Muscle of leg (tissue), 11 donors: ENCODE data around the gene SLC27A2. TPM values are rescaled to one million over a fixed set of nuclear protein-coding genes. Genes with fewer than 3 reads are reported as not detected.
"Not testable (repeated sequence)": the region's sequence is repeated elsewhere in the genome, so short reads cannot be mapped to it uniquely, and the experiment has no call there.

Experiments
- DNase-seq: peaks from one replicate; pipeline ENCODE4 v3.0.0; 2013
- H3K27ac ChIP-seq: one replicate; pipeline ENCODE4 v1.5.1; 2013; ENCODE audit warnings: mild to moderate bottlenecking, low read length, control low read depth
- H3K27me3 ChIP-seq: one replicate; pipeline ENCODE4 v1.6.1; 2013; ENCODE audit warnings: low read length; ENCODE audit not compliant: control insufficient read depth, insufficient read depth
- H3K36me3 ChIP-seq: one replicate; pipeline ENCODE4 v1.6.1; 2013; ENCODE audit warnings: low read length; ENCODE audit not compliant: control insufficient read depth, insufficient read depth
- H3K4me1 ChIP-seq: one replicate; pipeline ENCODE4 v1.6.1; 2013; ENCODE audit warnings: low read length; ENCODE audit not compliant: control insufficient read depth, insufficient read depth
- H3K4me3 ChIP-seq: one replicate; pipeline ENCODE4 v1.5.1; 2013; ENCODE audit warnings: low read length, control low read depth
- H3K9me3 ChIP-seq: replicated peaks from 2 replicates; pipeline ENCODE4 v1.6.1; 2013; ENCODE audit warnings: low read depth, low read length; ENCODE audit not compliant: control insufficient read depth
- WGBS: methylation state at CpG from one replicate; pipeline ENCODE4 v1.1.5; 2013; ENCODE audit warnings: missing lambda C conversion rate; ENCODE audit not compliant: insufficient coverage; 5-methylcytosine and 5-hydroxymethylcytosine counted together
- polyA plus RNA-seq, 8 donors: library from polyadenylated mRNA; unstranded; fragments of 120-200 nt; gene quantifications; one replicate each; pipeline versions ENCODE4 v1.2.1 to v1.2.3, GENCODE V29; 2013; ENCODE audit warnings: inconsistent platforms in 1 of 8, low replicate concordance in 1 of 8; ENCODE audit not compliant: insufficient read length in 8 of 8, insufficient read depth in 1 of 8
- total RNA-seq: library from RNA; stranded (reverse); fragments of 120-200 nt; gene quantifications from one replicate; pipeline ENCODE4 v1.2.4, GENCODE V29; 2013

SLC27A2 gene
- total and polyA plus RNA-seq, 9 donors: 0.09 to 3.8 (median 0.20) TPM

GRCh38 chr15:50162969-50163718 is 18.9 kb upstream of the SLC27A2 start:
- no peaks in the 10 kb centered on the region for H3K27me3 ChIP-seq
- no peak overlapping the region for H3K4me3 ChIP-seq
- no peak overlapping the region for H3K27ac ChIP-seq
- no peak for DNase-seq
- H3K9me3 ChIP-seq: no peaks in the 10 kb centered on the region
- H3K4me1 ChIP-seq: no peaks in the 10 kb centered on the region
- no peaks in the 10 kb centered on the region for H3K36me3 ChIP-seq
- no CpG with 5 or more reads among the region's 2 CpGs for WGBS

- H3K27me3 ChIP-seq: no peaks in the 10 kb centered on the region
- H3K4me3 ChIP-seq: no peak overlapping the region
- no peak for DNase-seq
- no peak overlapping the region for H3K27ac ChIP-seq
- H3K36me3 ChIP-seq: no peaks in the 10 kb centered on the region
- no peaks in the 10 kb centered on the region for H3K9me3 ChIP-seq
- no peaks in the 10 kb centered on the region for H3K4me1 ChIP-seq
- 80% methylated on average over 1 of the region's 2 CpGs for WGBS
These were observed 18.1 kb upstream of the SLC27A2 start for GRCh38 chr15:50163719-50164410.

DNA sequence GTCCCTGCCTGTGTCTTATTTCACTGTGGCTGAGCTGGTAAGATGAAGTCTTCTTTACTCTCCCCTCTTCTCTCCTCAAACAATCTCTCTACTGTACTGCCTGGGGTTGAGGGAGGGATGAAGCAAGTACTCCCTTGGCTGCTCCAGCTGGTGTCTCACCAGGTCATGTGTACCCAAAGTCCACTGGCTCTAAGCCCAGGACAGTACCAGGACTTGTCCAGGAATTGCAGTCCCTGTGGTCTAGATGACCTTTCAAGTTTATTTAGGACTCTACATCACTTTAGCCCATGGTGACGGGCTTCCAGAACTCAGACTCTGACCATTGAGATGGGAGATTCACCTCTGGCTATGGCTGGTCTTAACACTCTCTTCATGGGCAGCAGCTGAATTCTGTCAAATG is 17.5 kb upstream of the SLC27A2 start:
- Histone ChIP-seq H3K27ac (no peak overlapping the region), H3K36me3 (no peaks in the 10 kb centered on the region), H3K9me3 (no peaks in the 10 kb centered on the region), H3K4me1 (no peaks in the 10 kb centered on the region), H3K27me3 (no peaks in the 10 kb centered on the region), H3K4me3 (no peak overlapping the region)
- WGBS: 100% methylated on average over 1 of the region's 1 CpG
- DNase-seq: no peak

- no peaks in the 10 kb centered on the region for H3K27me3 ChIP-seq
- no peak overlapping the region for H3K4me3 ChIP-seq
- no CpG with 5 or more reads among the region's 1 CpG for WGBS
- no peak for DNase-seq
- no peaks in the 10 kb centered on the region for H3K4me1 ChIP-seq
- H3K27ac ChIP-seq: no peak overlapping the region
- no peaks in the 10 kb centered on the region for H3K36me3 ChIP-seq
- H3K9me3 ChIP-seq: no peaks in the 10 kb centered on the region
These were observed 15.8 kb upstream of the SLC27A2 start for GRCh38 chr15:50166216-50166615.

- no peak for DNase-seq
- H3K4me1 ChIP-seq: no peaks in the 10 kb centered on the region
- H3K36me3 ChIP-seq: no peaks in the 10 kb centered on the region
- H3K4me3 ChIP-seq: no peak overlapping the region
- H3K27ac ChIP-seq: no peak overlapping the region
- no peaks in the 10 kb centered on the region for H3K9me3 ChIP-seq
- no peaks in the 10 kb centered on the region for H3K27me3 ChIP-seq
These were observed 14.9 kb upstream of the SLC27A2 start for GRCh38 chr15:50167110-50167509.

- 76% methylated on average over 3 of the region's 4 CpGs for WGBS
- no peak overlapping the region for H3K4me3 ChIP-seq
- H3K36me3 ChIP-seq: no peaks in the 10 kb centered on the region
- H3K4me1 ChIP-seq: no peaks in the 10 kb centered on the region
- DNase-seq: no peak
- H3K9me3 ChIP-seq: no peaks in the 10 kb centered on the region
- H3K27me3 ChIP-seq: no peaks in the 10 kb centered on the region
- H3K27ac ChIP-seq: no peak overlapping the region
These were observed 13.6 kb upstream of the SLC27A2 start for GRCh38 chr15:50168379-50168778.

- 64% methylated on average over 4 of the region's 10 CpGs for WGBS
- no peaks in the 10 kb centered on the region for H3K9me3 ChIP-seq
- no peak overlapping the region for H3K4me3 ChIP-seq
- H3K4me1 ChIP-seq: no peaks in the 10 kb centered on the region
- no peak overlapping the region for H3K27ac ChIP-seq
- H3K27me3 ChIP-seq: no peaks in the 10 kb centered on the region
- DNase-seq: no peak
- H3K36me3 ChIP-seq: no peaks in the 10 kb centered on the region
These were observed 13.1 kb upstream of the SLC27A2 start for GRCh38 chr15:50168783-50169411.

DNA sequence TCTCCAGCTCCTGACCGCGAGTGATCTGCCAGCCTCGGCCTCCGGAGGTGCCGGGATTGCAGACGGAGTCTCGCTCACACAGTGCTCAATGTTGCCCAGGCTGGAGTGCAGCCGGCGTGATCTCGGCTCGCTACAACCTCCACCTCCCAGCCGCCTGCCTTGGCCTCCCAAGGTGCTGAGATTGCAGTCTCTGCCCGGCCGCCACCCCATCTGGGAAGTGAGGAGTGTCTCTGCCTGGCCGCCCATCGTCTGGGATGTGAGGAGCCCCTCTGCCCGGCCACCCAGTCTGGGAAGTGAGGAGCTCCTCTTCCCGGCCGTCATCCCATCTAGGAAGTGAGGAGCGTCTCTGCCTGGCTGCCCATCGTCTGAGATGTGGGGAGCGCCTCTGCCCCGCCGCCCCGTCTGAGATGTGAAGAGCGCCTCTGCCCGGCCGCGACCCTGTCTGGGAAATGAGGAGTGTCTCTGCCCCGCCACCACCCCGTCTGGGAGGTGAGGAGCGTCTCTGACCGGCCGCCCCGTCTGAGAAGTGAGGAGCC is 9.6 kb upstream of the SLC27A2 start:
- WGBS: 87% methylated on average over 25 of the region's 35 CpGs
- not testable (repeated sequence) for H3K27ac ChIP-seq, H3K4me3 ChIP-seq, DNase-seq, H3K27me3 ChIP-seq, H3K9me3 ChIP-seq, H3K36me3 ChIP-seq, H3K4me1 ChIP-seq

GRCh38 chr15:50176869-50177268 is 5.1 kb upstream of the SLC27A2 start:
- no peak for DNase-seq
- H3K27ac ChIP-seq: no peak overlapping the region
- H3K4me1 ChIP-seq: peaks cover 1% of the 10 kb centered on the region
- no peak overlapping the region for H3K4me3 ChIP-seq
- no peaks in the 10 kb centered on the region for H3K36me3 ChIP-seq
- H3K9me3 ChIP-seq: no peaks in the 10 kb centered on the region
- peaks cover 18% of the 10 kb centered on the region for H3K27me3 ChIP-seq

DNA sequence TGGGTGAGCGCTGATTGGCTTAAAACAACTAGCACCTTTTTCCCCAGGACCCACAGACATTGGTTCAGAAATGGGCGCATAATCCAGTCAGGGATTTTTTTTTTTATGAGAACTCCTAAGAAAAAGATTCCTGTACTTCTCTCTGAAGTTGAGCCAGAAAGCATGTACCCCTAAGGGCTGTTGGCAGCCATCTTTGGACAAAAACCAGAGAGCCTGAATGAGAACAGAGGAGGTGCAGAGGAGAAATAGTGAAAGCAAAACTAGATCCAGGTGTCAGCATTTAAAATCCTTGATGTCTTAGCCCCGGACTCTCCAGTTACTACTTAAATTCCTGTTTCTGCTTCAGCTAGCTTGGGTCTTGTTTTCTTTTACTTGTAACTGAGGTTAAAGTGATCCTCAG is 1.9 kb upstream of the SLC27A2 start:
- no peak overlapping the region for H3K4me3 ChIP-seq
- no peak for DNase-seq
- H3K9me3 ChIP-seq: no peaks in the 10 kb centered on the region
- no peak overlapping the region for H3K27ac ChIP-seq
- H3K36me3 ChIP-seq: no peaks in the 10 kb centered on the region
- peaks cover 37% of the 10 kb centered on the region for H3K27me3 ChIP-seq
- H3K4me1 ChIP-seq: peaks cover 7% of the 10 kb centered on the region
- WGBS: no CpG with 5 or more reads among the region's 3 CpGs
